LoVo (cell line): Measurements from ENCODE around the gene CELSR1.
"Not testable (repeated sequence)": the region's sequence is repeated elsewhere in the genome, so short reads cannot be mapped to it uniquely, and the experiment has no call there.

Experiments
- DNase-seq: peaks from one replicate; pipeline ENCODE4 v3.0.0-alpha.2; 2016; ENCODE audit warnings: low spot score

The CELSR1 gene

GRCh38 chr22:46533070-46533833 is 4.2 kb downstream of the CELSR1 start:
- DNase-seq = no peak

DNA sequence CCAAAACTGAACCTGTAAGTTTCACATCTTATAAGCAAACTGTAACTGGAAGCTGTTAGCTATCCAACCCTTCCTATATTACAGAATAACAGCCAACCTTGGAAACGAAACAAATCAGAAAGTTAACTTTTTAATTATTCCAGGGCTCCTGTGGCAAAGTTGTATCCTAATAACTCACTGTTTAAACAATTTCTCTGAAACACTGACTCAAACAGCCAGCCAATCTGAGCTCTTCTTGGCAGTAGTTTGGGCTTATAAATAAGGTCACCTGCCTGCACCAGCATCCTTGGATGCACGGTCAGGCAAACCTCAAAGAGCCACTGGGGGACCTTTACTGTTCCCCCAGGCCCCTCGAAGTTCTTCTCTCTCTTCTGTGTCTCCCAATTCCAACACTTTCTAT is 5.0 kb downstream of the CELSR1 start:
- DNase-seq = no peak

DNA sequence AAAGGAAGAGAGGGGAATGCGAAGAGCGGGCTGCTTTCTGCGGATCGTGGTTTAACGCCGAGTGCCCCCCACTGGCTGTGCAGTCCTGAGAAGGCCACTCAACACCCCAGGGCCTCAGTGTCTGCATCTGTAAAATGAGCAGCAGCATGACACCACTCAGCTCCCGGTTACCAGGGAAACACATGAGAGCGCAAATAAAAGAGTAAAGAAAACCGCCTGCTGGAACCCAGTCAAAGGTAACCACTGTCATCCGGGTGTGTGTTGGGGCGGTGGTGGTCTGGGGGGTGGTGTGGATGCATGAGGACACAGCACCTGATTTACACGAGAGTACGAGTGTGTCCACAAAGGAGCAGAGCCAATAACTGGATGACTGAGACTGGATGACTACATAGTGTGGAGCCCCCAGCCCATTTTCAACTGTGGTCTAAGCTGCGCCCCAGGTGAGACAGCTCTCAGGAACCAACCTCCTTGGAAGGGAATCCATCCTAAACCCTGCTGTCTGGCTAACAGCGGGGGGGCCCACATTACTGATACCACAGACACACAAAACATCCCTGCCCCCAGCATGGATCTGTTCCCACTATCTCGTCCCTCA is 5.7 kb downstream of the CELSR1 start:
- DNase-seq = no peak

DNA sequence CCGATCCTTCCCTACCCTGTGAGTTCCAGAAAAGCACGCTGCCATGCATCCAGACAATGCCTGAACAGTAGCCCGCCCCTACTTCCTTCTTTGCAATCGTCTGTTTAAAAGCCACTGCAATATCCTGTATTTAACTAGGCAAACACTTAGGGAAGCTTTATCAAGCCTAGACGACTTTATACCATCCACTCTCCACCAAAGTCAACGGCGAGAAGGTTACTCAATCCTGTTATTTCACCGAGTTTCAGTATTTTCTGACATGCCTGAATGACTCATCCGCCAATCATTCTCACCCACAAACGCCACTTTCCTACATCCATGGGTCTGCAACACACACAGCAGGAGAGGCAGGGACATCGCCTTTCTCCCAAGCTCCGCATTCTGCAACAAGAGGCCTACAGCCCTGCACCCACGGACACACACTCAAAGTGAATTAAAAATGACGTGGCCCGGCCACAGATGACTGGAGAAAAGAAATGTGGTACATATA is 9.3 kb downstream of the CELSR1 start:
- DNase-seq = peak; percentile 87

DNA sequence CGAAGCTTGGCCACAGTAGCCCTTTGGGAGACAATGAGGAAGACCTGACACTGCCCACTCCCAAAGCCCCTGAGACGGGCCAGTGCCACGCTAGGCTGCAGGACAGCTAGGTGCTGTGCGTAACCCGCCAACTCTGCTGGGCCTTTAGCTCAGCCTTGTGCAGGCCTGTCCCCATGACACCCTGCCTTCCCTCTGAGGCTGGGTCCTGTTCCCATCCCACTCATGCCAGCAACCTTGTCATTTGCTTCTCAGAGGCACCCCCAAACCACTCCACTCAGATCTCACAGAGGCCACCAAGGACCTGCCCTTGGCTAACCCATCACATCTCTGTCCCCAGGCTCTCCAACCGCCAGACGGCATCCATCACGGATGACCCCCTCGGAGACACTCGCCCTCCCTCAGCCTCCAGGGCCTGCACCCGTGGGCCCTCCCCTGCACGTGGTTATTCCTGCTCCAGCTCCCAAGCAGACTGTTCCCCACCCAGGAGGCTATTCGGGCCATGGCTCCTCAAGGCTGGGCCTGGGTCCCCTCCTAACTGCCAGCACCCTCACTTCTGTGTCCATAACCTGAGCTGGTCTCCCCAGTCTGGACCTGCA is 11.1 kb downstream of the CELSR1 start:
- no peak for DNase-seq

DNA sequence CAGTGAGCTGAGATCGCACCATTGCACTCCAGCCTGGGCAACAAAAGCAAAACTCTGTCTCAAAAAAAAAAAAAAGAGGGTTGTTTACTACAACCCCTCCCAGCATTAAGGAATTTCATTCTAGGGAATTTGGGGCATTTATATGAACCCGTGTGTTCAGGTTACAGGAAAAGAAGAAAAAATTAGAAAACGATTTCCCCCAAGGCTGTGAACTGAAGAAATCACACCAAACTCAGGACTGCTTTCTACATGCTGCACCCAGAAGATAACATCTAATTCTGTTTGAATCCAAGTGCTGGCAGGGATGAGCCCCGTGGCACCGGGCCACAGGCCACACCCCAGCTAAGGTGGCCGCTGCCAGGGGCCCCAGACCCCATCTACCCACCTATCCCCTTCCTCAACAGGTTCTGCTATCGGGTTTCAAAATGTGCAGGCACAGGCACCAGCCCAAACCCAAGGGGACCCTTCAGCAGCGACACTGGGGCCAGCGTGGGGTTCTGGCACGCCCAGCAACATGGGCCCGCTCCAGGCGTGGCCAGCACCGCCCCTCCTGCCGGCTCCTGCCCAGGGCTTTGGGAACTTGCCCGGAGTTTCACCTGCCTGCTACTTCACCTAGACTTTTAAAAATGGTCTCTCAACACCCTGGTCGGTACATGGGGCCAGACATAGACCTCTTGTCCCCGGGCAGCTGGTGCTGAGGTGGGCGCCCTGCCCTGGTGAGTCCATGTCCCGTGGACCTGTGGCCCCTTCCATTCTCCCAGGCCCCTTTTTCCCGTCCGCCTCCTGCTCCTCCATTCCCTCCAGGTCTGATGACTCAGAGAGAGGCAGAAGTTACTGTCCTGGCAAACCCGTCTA is 11.8 kb downstream of the CELSR1 start:
- DNase-seq = no peak

DNA sequence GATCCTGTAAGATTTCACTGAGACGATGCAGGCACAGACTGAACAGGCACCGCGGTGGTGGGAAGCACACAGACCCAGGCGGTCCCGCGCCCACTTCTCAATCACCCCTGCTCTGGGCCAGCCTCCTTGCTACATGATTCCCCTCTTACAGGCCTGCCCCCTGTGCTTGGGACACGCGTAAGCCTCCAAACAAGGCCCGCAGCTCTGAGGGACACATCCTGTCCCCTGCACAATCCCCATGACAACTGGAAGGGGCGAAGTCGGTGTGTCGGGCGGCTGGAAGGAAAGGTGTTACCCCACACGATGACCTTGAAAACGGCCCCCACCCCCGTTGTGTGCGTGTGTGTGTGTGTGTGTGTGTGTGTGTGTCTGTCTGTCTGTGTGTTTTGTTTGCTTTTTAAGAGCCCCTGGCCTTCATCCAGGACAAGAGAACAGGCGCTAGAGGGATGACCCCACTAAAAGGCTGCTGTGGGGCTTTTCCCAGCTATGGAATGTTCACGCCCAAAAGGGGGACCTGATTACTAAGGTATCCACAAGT is 13.1 kb downstream of the CELSR1 start:
- DNase-seq = no peak

DNA sequence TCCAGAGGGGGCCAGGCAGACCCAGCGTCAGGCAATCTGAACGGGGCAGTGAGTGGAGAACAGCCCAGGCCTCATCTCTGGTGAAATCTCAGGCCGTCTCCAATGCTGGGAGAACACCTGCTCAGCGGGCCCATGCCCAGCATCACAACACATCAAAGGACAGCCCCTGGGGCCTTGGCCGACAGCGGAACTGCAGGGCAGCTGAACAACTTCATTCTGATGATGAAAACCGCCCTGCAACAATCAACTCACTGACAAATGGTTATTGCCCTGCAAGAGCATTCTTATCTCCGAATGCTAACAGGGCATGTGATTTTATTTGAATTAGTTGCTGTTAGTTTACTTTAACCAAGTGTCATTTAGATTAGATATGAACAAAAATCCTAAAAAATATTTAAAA is 14.6 kb downstream of the CELSR1 start:
- no peak for DNase-seq

DNA sequence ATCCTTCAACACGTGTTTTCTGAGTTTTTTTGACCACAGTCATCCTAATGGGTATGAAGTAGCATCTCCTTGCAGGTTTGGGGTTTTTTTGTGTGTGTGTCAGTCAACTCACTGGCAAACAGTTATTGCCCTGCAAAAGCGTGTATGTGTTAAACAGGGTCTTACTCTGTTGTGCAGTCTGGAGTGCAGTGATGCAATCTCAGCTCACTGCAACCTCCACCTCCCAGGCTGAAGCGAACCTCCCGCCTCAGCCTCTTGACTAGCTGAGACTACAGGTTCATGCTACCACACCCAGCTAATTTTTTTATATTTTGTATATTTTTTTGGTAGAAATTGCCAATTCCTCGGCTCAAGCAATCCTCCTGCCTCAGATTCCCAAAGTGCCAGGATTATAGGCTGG is 15.4 kb downstream of the CELSR1 start:
- no peak for DNase-seq

DNA sequence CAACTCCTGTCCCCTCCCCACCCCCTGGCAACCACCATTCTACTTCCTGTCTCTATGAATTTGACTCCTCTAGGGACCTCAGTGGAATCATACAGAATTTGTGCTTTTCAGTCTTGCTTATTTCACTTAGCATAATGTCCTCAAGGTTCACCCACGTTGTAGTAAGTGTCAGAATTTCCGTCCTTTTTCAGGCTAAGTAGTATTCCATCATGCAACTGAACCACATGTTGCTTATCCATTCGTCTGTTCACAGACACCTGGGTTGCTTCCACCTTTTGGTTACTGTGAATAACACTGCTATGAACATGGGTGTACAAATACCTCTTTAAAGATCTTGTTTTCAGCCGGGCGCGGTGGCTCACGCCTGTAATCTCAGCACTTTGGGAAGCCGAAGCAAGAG is 16.5 kb downstream of the CELSR1 start:
- DNase-seq = no peak

- no peak for DNase-seq
Observed at GRCh38 chr22:46519377-46519776, 18.0 kb downstream of the CELSR1 start.

- DNase-seq = no peak
Observed at GRCh38 chr22:46518542-46519325, 18.7 kb downstream of the CELSR1 start.

- DNase-seq = no peak
Observed at GRCh38 chr22:46518038-46518437, 19.4 kb downstream of the CELSR1 start.

DNA sequence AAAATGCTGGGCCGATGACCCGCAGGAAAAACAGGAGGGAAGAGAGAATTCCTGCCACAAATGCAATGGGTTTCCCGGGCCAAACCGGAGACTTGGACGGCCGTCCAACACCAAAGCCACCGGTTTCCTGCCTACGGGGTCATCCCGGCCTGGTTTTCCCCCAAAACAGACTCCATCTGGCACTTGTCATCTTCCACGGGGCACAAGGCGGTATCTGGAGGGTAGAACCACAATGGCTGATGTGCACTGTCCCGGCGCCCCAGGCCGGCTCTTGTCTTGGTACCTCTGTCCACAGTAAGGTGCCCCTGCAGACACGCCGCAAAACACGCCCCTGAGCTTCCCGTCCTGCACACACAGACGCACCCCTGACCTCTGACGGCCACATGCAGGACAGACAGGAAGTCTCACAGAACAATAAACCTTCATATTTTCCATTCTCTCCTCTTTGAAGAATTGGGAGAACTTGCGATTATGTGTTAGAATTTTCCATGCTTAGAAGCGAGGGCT is 20.1 kb downstream of the CELSR1 start:
- no peak for DNase-seq

DNA sequence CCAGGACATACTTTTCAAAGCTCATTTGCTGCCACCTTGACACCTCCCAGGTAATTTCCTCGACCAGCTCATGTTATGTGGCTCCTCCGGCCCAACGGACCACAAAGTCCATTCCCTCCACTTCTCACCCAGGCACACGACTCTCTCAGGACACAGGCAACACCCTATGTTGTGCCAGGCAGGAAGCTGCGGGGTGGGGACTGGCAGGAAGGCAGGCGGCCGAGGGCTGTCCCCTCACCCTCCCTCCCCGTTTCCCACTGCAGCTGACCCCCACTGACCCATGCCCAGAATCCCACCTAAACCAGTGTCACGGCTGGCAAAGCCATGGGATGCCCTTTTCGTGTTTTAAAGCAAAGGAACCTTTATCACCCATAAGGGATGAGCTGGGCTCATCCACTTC is 20.8 kb downstream of the CELSR1 start:
- DNase-seq = no peak

GRCh38 chr22:46516112-46516487 is 21.3 kb downstream of the CELSR1 start:
- DNase-seq = not testable (repeated sequence)

- DNase-seq = no peak
Observed at GRCh38 chr22:46515208-46516111, 22.0 kb downstream of the CELSR1 start.

DNA sequence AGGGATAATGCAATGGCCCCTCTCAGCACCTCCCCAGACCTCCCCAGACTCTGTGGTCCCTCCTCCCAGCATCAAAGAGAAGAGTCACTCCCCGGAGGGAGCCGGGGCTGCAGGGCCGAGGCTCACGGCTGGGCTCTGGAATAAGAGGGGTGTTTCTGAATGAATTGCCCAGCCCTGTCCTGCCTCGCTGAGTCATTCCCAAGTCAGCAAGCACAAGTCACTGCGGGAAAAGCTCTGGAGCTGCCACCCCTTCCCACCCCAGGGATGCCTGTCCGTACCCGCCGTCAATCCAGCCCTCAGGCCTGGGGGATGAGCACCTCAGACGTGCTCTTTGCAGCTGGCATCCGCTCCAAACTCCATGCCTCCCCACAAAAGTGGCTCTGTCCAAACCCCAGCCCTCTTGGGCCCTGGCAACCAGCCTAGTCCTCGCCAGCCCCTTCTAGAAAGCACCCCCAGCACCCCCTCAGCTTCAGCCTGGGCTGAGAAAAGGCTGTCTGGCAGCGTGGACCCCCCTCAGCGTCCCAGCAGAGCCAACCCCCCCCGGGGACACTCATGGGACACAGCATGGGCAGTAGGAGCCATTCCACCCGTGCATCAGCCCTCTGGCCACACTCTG is 22.7 kb downstream of the CELSR1 start:
- no peak for DNase-seq

DNA sequence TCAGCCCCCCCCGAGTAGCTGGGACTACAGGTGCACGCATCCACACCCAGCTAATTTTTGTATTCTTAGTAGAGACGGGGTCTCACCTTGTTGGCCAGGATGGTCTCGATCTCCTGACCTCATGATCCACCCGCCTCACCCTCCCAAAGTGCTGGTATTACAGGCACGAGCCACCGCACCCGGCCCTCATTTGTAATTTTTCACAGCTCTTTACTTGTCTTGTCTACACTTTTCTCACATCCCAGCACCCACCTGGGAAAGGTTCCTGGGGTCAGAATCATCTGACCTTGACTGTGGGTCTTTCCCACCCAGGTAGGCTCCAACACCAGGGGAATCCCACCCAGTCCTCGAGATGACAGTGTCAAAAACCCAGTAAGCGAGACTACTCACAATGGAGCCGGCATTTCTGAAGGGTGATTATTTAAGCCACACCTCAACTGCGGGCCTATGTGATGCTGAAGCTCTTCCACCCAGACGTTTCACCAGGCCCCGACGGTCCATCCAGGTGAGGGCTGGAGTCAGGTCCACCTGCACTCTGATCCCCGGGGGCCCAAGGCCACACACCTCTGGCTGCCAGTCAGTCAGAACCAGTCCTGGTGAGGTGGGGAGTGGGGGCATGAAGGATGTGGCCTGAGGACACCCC is 23.4 kb downstream of the CELSR1 start:
- DNase-seq = no peak
